OCI-LY1 (cell line): ENCODE data around the gene HECTD1.

Experiments
- H2AFZ ChIP-seq: fragments of 200-600 bp; sonication (generic), shearing (Covaris generic); 2 replicates; pipeline ENCODE4 v1.6.0; 2014; ENCODE audit warnings: antibody characterized with exemption, mild to moderate bottlenecking, low read length
- H3F3A ChIP-seq: fragments of 200-600 bp; sonication (generic), shearing (Covaris generic); 2 replicates; pipeline ENCODE4 v1.6.0; 2014; ENCODE audit warnings: mild to moderate bottlenecking, antibody characterized with exemption, low read length, moderate library complexity; ENCODE audit not compliant: insufficient read depth
- H3K27ac ChIP-seq: fragments of 200-600 bp; sonication (generic); 2 replicates; pipeline ENCODE4 v1.5.1; 2014; ENCODE audit warnings: low read length, mixed run types, mild to moderate bottlenecking, low read depth; ENCODE audit not compliant: poor library complexity, severe bottlenecking
- H3K27me3 ChIP-seq: fragments of 200-600 bp; sonication (generic); 2 replicates; pipeline ENCODE4 v1.6.0; 2014; ENCODE audit warnings: antibody characterized with exemption, mild to moderate bottlenecking, low read length, moderate library complexity; ENCODE audit not compliant: insufficient read depth
- H3K36me3 ChIP-seq: fragments of 200-600 bp; sonication (generic); 2 replicates; pipeline ENCODE4 v1.6.1; 2014; ENCODE audit warnings: mild to moderate bottlenecking, antibody characterized with exemption, low read length, moderate library complexity, mixed read lengths; ENCODE audit not compliant: insufficient read depth
- H3K4me1 ChIP-seq: fragments of 200-600 bp; sonication (generic); 2 replicates; pipeline ENCODE4 v1.5.1; 2014; ENCODE audit warnings: mild to moderate bottlenecking, low read length, moderate library complexity; ENCODE audit not compliant: insufficient read depth, severe bottlenecking
- H3K4me2 ChIP-seq: fragments of 200-600 bp; sonication (generic), shearing (Covaris generic); 2 replicates; pipeline ENCODE4 v1.6.1; 2014; ENCODE audit warnings: low read length
- H3K4me3 ChIP-seq: fragments of 200-600 bp; sonication (generic); 2 replicates; pipeline ENCODE4 v1.5.1; 2014; ENCODE audit warnings: low read length, low read depth, mild to moderate bottlenecking, mixed read lengths; ENCODE audit not compliant: poor library complexity, severe bottlenecking
- H3K79me2 ChIP-seq: fragments of 200-600 bp; shearing (Covaris generic); 2 replicates; pipeline ENCODE4 v1.6.1; 2016; ENCODE audit warnings: mixed run types, low read length, mixed read lengths; ENCODE audit not compliant: insufficient read depth
- H3K9ac ChIP-seq: fragments of 200-600 bp; sonication (generic), shearing (Covaris generic); 2 replicates; pipeline ENCODE4 v1.6.1; 2014; ENCODE audit warnings: mild to moderate bottlenecking, low read length, mixed read lengths
- H3K9me2 ChIP-seq: fragments of 200-600 bp; sonication (generic), shearing (Covaris generic); 2 replicates; pipeline ENCODE4 v1.6.1; 2014; ENCODE audit warnings: low read depth, mild to moderate bottlenecking, low read length, mixed read lengths
- H3K9me3 ChIP-seq: fragments of 200-600 bp; shearing (Covaris generic); 2 replicates; pipeline ENCODE4 v1.6.1; 2014; ENCODE audit warnings: low read length, mixed read lengths
- H4K20me1 ChIP-seq: fragments of 200-600 bp; sonication (generic), shearing (Covaris generic); 2 replicates; pipeline ENCODE4 v1.6.0; 2016; ENCODE audit warnings: mild to moderate bottlenecking, low read length; ENCODE audit not compliant: insufficient read depth
- EZH2 ChIP-seq: fragments of 200-600 bp; sonication (generic), shearing (Covaris generic); IDR thresholded peaks from 2 replicates; pipeline ENCODE4 v1.8.0; 2017; ENCODE audit warnings: borderline replicate concordance, mixed run types, mild to moderate bottlenecking, antibody characterized with exemption, low read length, moderate library complexity, mixed read lengths
- TF ChIP-seq, protein P1 (sequence below): fragments of 200-600 bp; sonication (generic), shearing (Covaris generic); IDR thresholded peaks from 2 replicates; pipeline ENCODE4 v1.5.1; 2017; ENCODE audit warnings: mild to moderate bottlenecking, antibody characterized with exemption, low read length, moderate library complexity, mixed read lengths

The HECTD1 gene

DNA sequence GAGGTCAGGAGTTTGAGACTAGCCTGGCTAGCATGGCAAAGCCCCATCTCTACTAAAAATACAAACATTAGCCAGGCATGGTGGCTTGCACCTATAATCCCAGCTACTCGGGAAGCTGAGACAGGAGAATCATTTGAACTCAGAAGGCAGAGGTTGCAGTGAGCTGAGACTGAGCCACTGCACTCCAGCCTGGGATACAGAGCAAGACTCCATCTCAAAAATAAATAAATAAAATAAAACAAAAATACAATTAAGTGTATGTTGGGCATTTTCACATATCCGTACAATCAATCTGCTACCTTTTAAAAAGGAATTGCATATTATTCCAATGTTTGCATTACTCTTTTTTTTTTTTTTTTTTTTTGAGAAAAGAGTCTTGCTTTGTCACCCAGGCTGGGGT, 47.7 kb upstream of the HECTD1 start:
- H3K36me3 ChIP-seq = no peaks in the 10 kb centered on the region
- H3K4me1 ChIP-seq = no peaks in the 10 kb centered on the region
- H3K27me3 ChIP-seq = no peaks in the 10 kb centered on the region
- H2AFZ ChIP-seq = no peak overlapping the region
- no peak overlapping the region for H3K9ac ChIP-seq
- TF ChIP-seq, protein P1, sequence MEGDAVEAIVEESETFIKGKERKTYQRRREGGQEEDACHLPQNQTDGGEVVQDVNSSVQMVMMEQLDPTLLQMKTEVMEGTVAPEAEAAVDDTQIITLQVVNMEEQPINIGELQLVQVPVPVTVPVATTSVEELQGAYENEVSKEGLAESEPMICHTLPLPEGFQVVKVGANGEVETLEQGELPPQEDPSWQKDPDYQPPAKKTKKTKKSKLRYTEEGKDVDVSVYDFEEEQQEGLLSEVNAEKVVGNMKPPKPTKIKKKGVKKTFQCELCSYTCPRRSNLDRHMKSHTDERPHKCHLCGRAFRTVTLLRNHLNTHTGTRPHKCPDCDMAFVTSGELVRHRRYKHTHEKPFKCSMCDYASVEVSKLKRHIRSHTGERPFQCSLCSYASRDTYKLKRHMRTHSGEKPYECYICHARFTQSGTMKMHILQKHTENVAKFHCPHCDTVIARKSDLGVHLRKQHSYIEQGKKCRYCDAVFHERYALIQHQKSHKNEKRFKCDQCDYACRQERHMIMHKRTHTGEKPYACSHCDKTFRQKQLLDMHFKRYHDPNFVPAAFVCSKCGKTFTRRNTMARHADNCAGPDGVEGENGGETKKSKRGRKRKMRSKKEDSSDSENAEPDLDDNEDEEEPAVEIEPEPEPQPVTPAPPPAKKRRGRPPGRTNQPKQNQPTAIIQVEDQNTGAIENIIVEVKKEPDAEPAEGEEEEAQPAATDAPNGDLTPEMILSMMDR = no peak
- TF ChIP-seq EZH2 = no peak
- no peaks in the 10 kb centered on the region for H3F3A ChIP-seq
- no peaks in the 10 kb centered on the region for H3K9me2 ChIP-seq
- no peak overlapping the region for H3K27ac ChIP-seq
- H3K4me2 ChIP-seq = no peak overlapping the region
- H3K4me3 ChIP-seq = no peak overlapping the region
- no peaks in the 10 kb centered on the region for H4K20me1 ChIP-seq
- H3K79me2 ChIP-seq = no peaks in the 10 kb centered on the region
- H3K9me3 ChIP-seq = no peaks in the 10 kb centered on the region

DNA sequence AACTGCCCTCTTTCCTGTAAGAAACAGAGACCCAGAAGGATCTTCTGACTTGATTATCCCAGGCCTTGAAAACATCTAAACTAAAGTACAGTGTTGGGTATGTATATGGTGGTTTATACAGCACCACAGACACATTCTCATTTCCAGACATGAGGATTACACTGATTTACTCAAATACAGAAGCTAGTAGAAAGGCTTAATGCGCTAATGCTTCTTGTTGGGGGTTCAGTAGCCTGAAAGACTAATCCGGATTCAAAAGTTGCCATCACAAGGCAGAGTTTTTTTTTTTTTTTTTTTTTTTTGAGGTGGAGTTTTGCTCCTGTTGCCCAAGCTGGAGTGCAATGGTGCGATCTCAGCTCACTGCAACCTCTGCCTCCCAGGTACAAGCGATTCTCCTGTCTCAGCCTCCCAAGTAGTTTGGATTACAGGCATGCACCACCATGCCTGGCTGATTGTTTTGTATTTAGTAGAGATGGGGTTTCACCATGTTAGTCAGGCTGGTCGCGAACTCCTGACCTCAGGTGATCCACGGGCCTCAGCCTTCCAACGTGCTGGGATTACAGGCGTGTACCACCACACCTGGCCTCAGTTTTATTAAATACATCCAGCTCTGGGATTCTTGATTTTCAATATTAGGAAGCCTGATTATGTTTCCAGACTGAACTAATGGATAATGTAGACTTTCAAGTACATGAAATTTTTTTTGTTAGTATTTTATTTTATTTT, 46.3 kb upstream of the HECTD1 start:
- Histone ChIP-seq H4K20me1 (no peaks in the 10 kb centered on the region), H3K36me3 (no peaks in the 10 kb centered on the region), H3K4me2 (no peak overlapping the region), H3K27ac (no peak overlapping the region), H2AFZ (no peak overlapping the region), H3F3A (no peaks in the 10 kb centered on the region), H3K4me1 (no peaks in the 10 kb centered on the region), H3K9ac (no peak overlapping the region), H3K4me3 (no peak overlapping the region), H3K9me3 (no peaks in the 10 kb centered on the region), H3K9me2 (no peaks in the 10 kb centered on the region), H3K27me3 (no peaks in the 10 kb centered on the region), H3K79me2 (no peaks in the 10 kb centered on the region)
- no peak for TF ChIP-seq EZH2

DNA sequence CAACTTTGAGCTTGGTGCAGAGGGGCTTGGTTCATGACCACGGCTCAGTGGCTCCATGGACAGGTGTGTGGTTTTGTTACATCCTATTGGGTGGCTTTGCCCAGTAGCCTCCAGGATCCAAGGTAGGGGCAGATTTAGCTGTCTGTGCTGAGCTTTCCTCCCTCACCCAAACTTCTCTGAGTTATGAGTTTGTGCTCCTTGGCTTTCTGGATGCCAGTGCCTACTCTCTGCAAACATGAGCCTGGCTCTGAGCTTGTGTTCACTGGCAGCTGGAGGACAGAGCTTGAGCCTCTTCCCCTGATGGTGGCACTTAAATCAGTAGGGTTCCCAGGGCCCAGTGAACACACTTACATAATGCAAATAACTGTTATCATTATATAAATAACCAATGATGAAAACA, 45.3 kb upstream of the HECTD1 start:
- no peak overlapping the region for H3K4me2 ChIP-seq
- H3K4me1 ChIP-seq = no peaks in the 10 kb centered on the region
- no peaks in the 10 kb centered on the region for H3K27me3 ChIP-seq
- no peak for TF ChIP-seq EZH2
- TF ChIP-seq, protein P1 = no peak
- H3K36me3 ChIP-seq = no peaks in the 10 kb centered on the region
- H3K9me2 ChIP-seq = no peaks in the 10 kb centered on the region
- H3K9ac ChIP-seq = no peak overlapping the region
- H3K79me2 ChIP-seq = no peaks in the 10 kb centered on the region
- H3K4me3 ChIP-seq = no peak overlapping the region
- no peaks in the 10 kb centered on the region for H4K20me1 ChIP-seq
- H2AFZ ChIP-seq = no peak overlapping the region
- H3F3A ChIP-seq = no peaks in the 10 kb centered on the region
- H3K27ac ChIP-seq = no peak overlapping the region
- no peaks in the 10 kb centered on the region for H3K9me3 ChIP-seq
